ENCODE data around the gene EXO5.
"Not testable (repeated sequence)": the region's sequence is repeated elsewhere in the genome, so short reads cannot be mapped to it uniquely, and the experiment has no call there.

The EXO5 gene

DNA sequence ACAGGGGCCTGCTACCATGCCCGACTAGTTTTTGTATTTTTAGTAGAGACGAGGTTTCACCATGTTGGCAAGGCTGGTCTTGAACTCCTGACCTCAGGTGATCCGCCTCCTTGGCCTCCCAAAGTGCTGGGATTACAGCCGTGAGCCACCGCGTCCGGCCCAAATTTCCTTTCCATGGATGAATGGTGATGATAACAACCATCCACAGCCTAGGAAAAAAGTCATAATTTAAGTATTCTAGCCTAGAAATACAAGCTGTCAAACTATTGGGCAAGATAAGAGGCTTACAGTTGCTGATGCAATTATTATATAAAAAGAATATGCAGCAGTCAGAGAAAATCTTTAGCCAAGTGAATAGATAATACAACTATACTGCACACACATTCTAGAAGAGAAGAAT is 46.2 kb downstream of the EXO5 start:
- not testable (repeated sequence) for DNase-seq

GRCh38 chr1:40556121-40556520 is 47.6 kb downstream of the EXO5 start:
- no peak for DNase-seq

GRCh38 chr1:40558241-40558640 is 49.7 kb downstream of the EXO5 start:
- DNase-seq, result not testable (repeated sequence)

DNA sequence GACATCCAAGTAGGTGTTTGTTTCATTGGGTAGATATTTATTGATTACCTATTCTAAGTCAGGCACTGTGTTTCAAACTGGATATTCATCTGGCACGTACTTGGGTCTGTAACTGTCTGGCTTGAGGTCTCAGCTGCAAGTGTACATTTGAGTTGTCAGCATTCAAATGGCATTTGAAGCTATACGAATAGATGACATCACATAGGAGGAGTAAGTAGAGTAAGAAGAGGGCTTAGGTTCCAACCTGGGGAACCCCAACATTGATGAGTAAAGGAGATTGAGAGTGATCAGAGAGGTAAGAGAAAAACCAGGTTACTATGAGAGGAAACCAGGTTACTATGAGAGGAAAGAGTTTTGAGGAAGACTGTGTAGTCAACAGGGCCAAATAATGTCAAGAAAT is 53.6 kb downstream of the EXO5 start:
- no peak for DNase-seq

DNA sequence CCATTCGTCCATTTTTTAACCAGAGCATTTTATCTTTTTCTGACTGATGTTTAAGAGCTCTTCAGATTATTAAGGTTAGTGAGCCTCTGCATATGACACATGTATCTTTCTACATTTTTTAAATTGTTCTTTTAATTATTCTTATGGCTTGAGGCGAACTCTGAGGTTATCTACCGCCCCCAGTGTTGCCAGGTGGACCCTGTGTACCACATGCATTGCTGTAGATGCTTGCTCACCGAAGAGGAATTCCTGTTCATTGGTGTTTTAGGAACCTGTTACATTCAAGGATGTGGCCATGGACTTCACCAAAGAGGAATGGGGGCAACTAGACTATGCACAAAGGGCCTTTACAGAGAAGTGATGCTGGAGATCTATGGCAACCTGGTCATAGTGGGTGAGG is 54.7 kb downstream of the EXO5 start:
- no peak for DNase-seq

GRCh38 chr1:40564506-40564905 is 55.9 kb downstream of the EXO5 start:
- DNase-seq, result no peak

GRCh38 chr1:40564913-40565312 is 56.3 kb downstream of the EXO5 start:
- no peak for DNase-seq

All from activated CD8-positive, alpha-beta memory T cell treated with anti-CD3 and anti-CD28 coated beads for 24 hours (primary cell).